HG03060 (cell line): ENCODE results near the gene TSC22D3.

Experiments
- ATAC-seq: cut with Tn5 transposase; IDR thresholded peaks from one replicate; pipeline ENCODE4 v1.9.1; 2021; ENCODE audit warnings: low read depth, moderate number of reproducible peaks; ENCODE audit not compliant: unreplicated experiment

TSC22D3 gene

DNA sequence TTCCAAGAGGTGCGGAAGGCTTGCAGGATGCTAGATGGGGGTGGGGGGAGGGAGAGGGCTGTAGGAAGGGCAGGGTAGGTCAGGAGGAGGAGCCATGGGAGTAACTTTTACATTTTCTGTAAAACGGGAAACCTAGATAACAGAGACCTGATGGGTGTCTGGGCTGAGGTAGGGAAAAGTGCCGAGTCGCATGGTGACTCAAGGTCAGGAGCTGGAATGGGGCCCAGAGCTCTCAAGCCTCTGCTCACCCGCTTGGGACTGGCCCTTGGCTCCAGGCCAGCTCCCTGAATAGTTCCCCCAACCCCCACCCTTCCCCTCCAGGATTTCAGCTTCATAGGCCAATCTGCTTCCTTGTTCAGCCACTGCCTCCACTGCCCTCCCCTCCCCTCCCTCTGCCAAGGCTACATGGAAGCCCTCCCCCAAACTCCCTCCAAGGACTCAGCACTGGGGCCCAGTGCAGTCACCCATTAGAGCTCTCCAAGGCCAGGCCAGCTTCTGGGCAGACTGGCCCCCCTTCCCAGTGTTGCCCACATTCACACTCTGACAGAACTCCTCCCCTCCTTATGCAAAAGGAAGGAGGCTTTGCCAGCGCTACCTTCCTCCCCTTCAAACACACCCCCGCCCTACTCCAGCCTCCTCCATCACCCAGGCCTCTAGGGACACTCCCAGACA is 43.6 kb downstream of the TSC22D3 start:
- ATAC-seq = no peak

GRCh38 chrX:107730991-107731766 is 44.4 kb downstream of the TSC22D3 start:
- ATAC-seq = no peak

- ATAC-seq = no peak
Observed at GRCh38 chrX:107730298-107730655, 45.3 kb downstream of the TSC22D3 start.

GRCh38 chrX:107729558-107730297 is 45.9 kb downstream of the TSC22D3 start:
- no peak for ATAC-seq

DNA sequence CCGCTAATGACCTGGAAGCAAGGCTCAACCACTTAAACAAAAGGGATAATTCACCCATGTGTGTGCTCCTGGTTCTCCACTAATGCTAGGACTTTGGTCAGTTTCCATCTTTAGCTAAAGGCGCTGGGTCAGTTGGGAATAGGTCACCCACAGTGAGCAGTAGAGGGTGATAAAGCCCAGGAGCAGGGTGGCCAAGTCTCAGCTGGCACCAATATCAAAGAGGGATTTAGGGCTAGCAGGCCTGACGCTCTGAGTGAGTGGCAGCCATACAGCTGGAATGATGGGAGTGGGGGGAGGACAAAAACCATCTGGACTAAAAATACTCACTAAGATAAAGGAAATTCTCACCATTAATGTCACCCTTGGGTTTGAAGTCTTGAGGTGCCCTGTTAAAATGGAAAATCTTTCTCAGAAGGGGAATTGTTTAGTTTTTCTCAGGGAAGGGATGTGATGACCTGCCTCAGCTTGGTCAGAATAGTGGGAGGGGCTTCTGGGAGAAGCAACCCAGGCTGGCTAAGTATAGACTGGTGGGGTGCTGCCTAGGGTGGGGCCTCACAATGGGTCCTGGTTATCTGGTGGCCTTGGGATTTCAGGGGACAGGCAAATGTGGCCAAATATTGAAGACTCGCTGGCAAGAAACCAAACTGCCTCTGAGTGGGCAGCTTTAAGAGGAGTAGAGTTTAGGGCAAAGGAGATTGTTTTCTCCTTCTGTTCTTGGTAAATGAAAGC is 47.1 kb downstream of the TSC22D3 start:
- no peak for ATAC-seq

DNA sequence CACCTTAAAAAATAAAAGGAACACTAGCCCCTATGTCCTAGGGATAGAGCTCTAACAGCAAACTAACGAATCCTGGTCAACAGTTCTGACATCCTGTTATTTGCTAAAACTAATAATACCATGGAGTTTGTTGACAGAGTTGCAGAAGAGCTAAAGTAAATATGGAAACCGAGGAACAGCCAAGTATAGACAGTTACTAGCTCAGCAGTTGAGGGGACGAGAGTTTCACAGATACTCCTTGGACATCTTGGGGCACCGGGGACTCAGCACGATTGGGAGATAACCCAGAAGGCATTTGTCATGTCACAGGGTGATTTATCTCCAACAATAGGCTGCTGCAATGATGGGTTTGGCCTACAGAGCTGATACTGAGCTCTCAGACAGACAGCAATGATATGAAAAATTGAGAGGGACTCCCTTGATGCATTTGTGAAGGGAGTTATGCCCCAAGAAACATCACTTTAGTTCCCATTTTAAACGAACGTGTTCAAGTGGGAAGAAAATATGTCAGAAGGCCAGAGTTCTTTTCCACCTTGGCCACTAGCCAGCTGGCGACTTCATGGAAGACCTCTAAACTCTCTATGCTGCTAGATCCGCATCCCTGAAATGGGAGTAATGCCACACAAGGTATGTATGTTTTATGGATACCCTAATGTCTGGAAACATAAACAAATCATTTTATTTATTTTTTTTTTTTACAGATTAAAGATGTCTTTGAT is 48.6 kb downstream of the TSC22D3 start:
- no peak for ATAC-seq

- ATAC-seq = no peak
Observed at GRCh38 chrX:107725761-107726555, 49.6 kb downstream of the TSC22D3 start.

GRCh38 chrX:107724653-107725052 is 50.9 kb downstream of the TSC22D3 start:
- no peak for ATAC-seq

DNA sequence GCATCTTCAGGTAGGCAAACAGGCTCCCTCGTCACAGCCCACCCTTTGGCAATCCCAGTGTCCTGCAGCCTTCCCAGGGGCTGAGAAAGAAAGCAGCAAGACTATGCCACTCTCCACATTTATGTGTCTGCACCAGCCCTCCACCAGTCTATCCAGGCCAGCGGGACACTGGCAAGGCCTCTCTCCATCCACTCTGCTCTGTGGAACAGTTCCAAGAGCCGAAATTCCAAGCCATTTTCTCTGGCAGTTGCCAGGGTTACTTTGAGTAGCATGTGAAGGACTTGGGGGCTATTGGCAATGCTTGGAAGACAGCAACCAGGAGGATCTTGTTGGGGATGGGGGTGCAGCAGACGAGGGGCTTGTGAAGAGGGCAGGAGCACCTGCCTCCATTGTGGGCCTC is 52.1 kb downstream of the TSC22D3 start:
- no peak for ATAC-seq

DNA sequence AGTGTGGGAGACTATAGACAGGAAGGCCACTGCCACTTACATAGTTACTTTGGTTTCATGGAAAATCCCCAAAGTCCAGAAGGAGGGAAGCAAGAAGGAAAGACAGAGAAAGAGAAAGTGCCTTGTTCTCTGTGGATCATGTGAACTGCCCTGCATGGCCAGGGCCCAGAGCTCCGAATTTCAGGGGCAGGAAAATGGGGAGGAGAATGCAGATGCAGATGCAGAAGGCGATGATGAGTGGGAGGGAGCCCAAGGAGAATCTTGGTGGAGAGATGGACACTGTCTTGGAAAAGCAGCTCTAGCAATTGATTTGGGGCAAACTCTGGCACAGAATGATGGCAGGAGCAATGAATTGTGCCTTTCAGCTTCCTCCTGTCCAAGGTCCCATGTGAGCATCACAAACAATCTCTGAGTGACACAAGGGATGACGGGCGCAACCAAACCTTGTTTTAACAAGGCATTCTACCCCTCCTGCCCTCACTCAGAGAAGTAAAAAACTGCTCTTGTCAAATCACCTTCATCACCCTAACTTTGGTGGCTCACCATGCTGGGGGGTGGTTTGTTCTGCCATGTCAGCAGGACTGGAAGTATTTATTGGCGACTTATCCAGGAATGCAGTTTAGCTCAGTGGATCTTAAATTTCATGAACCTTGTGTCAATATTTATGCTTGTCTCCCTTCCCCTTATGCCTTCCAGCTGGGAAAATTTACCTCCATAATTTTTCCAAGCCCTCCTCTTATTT is 53.5 kb downstream of the TSC22D3 start:
- ATAC-seq = no peak

- no peak for ATAC-seq
Observed at GRCh38 chrX:107721318-107721717, 54.3 kb downstream of the TSC22D3 start.

GRCh38 chrX:107718156-107718621 is 57.4 kb downstream of the TSC22D3 start:
- ATAC-seq = no peak

- peak; percentile 62 for ATAC-seq
Observed at GRCh38 chrX:107716816-107717700, 58.5 kb downstream of the TSC22D3 start.

- no peak for ATAC-seq
Observed at GRCh38 chrX:107716118-107716684, 59.4 kb downstream of the TSC22D3 start.

DNA sequence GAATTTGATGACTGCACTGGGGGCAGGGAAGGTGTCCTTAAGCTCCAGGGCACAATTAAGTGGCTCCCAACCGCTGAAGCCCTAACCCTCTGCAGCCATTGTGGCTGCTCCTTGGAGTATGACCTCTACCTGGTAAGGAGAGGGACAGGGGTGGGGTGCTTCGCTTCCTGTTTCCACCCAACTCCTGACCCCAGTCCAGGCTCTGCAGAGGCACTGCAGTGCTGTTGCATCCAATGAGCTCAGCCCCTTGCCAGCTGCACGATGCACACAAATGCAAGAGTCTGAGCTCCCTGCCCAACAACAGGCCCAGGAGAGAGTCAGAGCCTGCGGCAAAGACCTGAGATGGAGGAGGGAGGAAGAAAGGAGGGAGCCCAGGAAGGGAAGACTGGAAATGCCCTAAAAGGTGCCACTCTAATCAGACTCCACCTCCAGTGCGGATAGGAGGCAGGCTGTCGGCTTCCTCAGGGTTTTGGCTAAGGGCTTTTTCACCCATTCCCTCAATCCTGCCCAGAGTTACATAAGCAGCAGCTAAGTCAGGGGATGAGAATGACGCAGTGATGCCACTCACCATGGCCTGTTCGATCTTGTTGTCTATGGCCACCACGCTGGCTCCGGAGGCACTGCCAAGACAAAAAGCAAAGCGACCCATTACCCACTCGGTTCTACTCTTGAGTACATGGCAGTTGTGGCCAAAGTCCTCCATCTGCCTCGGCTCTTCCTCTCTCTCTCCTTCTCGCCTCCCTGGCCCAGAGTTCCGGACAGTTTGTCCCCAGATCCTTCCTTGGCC is 60.1 kb downstream of the TSC22D3 start:
- ATAC-seq = no peak

DNA sequence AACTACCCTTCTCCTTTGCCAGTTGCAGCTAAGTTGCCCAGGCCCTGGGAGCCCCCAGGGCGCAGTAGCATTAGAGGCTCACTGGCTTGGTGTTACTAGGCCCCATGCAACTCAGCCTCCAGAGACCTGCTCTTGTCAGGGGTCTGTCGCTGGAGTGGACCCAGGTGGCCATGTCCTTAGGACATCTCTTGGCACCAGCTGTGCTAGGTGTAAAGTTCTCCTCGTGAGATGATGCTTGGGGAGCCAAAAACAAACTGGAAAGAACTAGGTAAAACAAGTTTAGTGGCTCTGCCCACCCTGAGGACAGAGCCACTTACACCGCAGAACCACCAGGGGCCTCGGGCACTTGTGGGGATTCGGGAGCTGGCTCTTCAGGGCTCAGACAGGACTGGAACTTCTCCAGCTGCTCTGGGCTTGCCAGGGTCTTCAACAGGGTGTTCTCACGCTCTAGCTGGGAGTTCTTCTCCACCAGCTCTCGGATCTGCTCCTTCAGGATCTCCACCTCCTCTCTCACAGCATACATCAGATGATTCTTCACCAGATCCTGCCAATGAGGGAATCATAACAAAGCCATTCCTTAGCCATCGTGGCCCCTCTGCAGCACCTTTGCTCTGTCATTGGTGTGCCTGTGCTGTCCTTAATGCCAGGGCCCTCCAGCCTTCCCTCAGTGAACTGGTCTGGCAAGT is 61.2 kb downstream of the TSC22D3 start:
- no peak for ATAC-seq
